Brain microvascular endothelial cell (primary cell): Measurements from ENCODE around the gene RHOV.

Source experiments
- DNase-seq: peaks from one replicate; pipeline ENCODE4 v3.0.0-alpha.2; 2020
- H3K27ac ChIP-seq: fragments of 250-450 bp; sonication (Bioruptor Pico); 2 replicates; pipeline ENCODE4 v1.5.1; 2020; ENCODE audit warnings: mild to moderate bottlenecking, moderate library complexity
- H3K27me3 ChIP-seq: fragments of 250-450 bp; sonication (Bioruptor Pico); replicated peaks from 2 replicates; pipeline ENCODE4 v1.5.1; 2020; ENCODE audit warnings: mild to moderate bottlenecking
- H3K36me3 ChIP-seq: fragments of 250-450 bp; sonication (Bioruptor Pico); replicated peaks from 2 replicates; pipeline ENCODE4 v1.5.1; 2020; ENCODE audit warnings: mild to moderate bottlenecking
- H3K4me3 ChIP-seq: 2 replicates; pipeline ENCODE4 v1.5.1; 2011; ENCODE audit warnings: low read depth, mild to moderate bottlenecking, control low read depth, low read length, moderate library complexity
- CTCF ChIP-seq: IDR thresholded peaks from 2 replicates; pipeline ENCODE4 v1.5.1; 2011; ENCODE audit warnings: low read depth, mild to moderate bottlenecking, moderate library complexity, low read length, control low read depth, inconsistent platforms; ENCODE audit errors: missing control alignments
- in situ Hi-C: cut with HindIII; loops from 2 replicates; pipeline ENCODE4 v1.10.0; 2017; ENCODE audit warnings: low sequenced_read_pairs, low pct_ligation_motif_present

The RHOV gene

GRCh38 chr15:40832903-40833302 lies 41.1 kb downstream of the RHOV start:
- in situ Hi-C loops = no loop called here
- DNase-seq = no peak
- TF ChIP-seq CTCF = no peak
- Histone ChIP-seq H3K27ac (no peak overlapping the region), H3K27me3 (no peaks in the 10 kb centered on the region), H3K4me3 (no peak overlapping the region), H3K36me3 (no peaks in the 10 kb centered on the region)

- no peak overlapping the region for H3K4me3 ChIP-seq
- in situ Hi-C loops = no loop called here
- no peaks in the 10 kb centered on the region for H3K27me3 ChIP-seq
- no peaks in the 10 kb centered on the region for H3K36me3 ChIP-seq
- TF ChIP-seq CTCF = no peak
- no peak for DNase-seq
- H3K27ac ChIP-seq = no peak overlapping the region
Observed at GRCh38 chr15:40831861-40832260, 42.2 kb downstream of the RHOV start.

- Histone ChIP-seq H3K36me3 (no peaks in the 10 kb centered on the region), H3K27ac (no peak overlapping the region), H3K27me3 (no peaks in the 10 kb centered on the region), H3K4me3 (no peak overlapping the region)
- in situ Hi-C loops = no loop called here
- no peak for TF ChIP-seq CTCF
- no peak for DNase-seq
Observed at GRCh38 chr15:40830884-40831283, 43.1 kb downstream of the RHOV start.

GRCh38 chr15:40829115-40829514 lies 44.9 kb downstream of the RHOV start:
- Histone ChIP-seq H3K36me3 (no peaks in the 10 kb centered on the region), H3K4me3 (no peak overlapping the region), H3K27me3 (no peaks in the 10 kb centered on the region), H3K27ac (no peak overlapping the region)
- no peak for DNase-seq
- TF ChIP-seq CTCF = no peak
- in situ Hi-C loops = no loop called here

GRCh38 chr15:40828447-40829036 lies 45.5 kb downstream of the RHOV start, which contains the start of gene PPP1R14D:
TSS of gene PPP1R14D (minus strand) at chr15:40828708. CDS start at chr15:40828641, 67 bp downstream.
- in situ Hi-C loops = no loop called here
- no peak for DNase-seq
- no peak for TF ChIP-seq CTCF
- Histone ChIP-seq H3K4me3 (no peak within 1 kb of the TSS), H3K36me3 (no peaks in the 10 kb centered on the region), H3K27ac (no peak within 1 kb of the TSS), H3K27me3 (no peaks in the 10 kb centered on the region)
